Airway epithelial cell (primary cell): ENCODE data around the gene F2R. TPM values are rescaled to one million over a fixed set of nuclear protein-coding genes. Genes with fewer than 3 reads are reported as not detected.

Experiments used
- total RNA-seq: library from RNA; depleted of rRNA; stranded (reverse); fragments of >200 nt; gene quantifications from 2 replicates; pipeline ENCODE4 v1.2.3, GENCODE V29; 2015

F2R gene
- 11.0 and 23.8 TPM in 2 replicates for total RNA-seq

GRCh38 chr5:76715736-76716455, at the start of gene F2R:
TSS of gene F2R (plus strand) at chr5:76716126. CDS start at chr5:76716308, 182 bp downstream.

Other genes starting within 250 kb of the F2R start
- gene F2RL2, start 92.7 kb upstream of the F2R start, total RNA-seq = 0.05 TPM in 1 of 2 replicates, not detected in the other
- gene F2RL1, start 102.9 kb downstream of the F2R start, total RNA-seq = 23.4 and 33.0 TPM in 2 replicates
- gene S100Z, start 133.9 kb downstream of the F2R start, total RNA-seq = not detected in 2 replicates
- gene CRHBP, start 236.9 kb downstream of the F2R start, total RNA-seq = not detected in 2 replicates